Measurements from ENCODE around the gene HBE1. TPM values are rescaled to one million over a fixed set of nuclear protein-coding genes. Genes with fewer than 3 reads are reported as not detected.

Gene HBE1
- total and polyA plus RNA-seq, 2 of the 8 experiments (the other 6 are each of a cell fraction or from before 2014, with no cell fraction given): 0.39 TPM; not detected in 1

DNA sequence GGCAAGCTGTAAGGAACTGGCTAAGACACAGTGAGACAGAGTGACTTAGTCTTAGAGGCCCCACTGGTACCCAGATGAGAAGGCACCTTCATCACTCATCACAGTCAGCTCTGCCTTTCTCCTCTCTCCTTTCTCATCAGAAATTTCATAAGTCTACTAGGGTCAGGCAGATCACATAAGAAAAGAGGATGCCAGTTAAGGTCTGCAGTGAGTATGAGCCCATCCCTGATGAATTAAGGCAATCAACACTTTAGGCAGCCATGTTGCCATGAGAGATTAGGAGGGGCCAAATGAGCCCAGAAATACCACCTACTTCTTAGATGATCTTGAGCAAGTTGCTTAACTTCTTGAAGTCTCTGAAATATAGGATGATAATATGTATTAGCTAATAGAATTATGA is 11.9 kb upstream of the HBE1 start:
- Histone ChIP-seq H2AK5ac (ENCODE audit: low read depth, low read length) (no peak overlapping the region), H4K91ac (replicated peaks; ENCODE audit: insufficient read length, low read length) (no peak overlapping the region), H3K79me1 (ENCODE audit: low read depth, low read length) (0 out of 2 replicates have a peak, but pooled peaks cover 2% of the 10 kb centered on the region), H2BK15ac (ENCODE audit: low read length) (no peak overlapping the region), H3K79me2 (ENCODE audit: control insufficient read depth in 1 of 2, insufficient read depth in 2 of 2, low read length in 2 of 2) (no peaks in the 10 kb centered on the region), H3K4me1 (replicated peaks in 1 of 4; ENCODE audit: control insufficient read depth in 3 of 4, insufficient read depth in 4 of 4, low read length in 3 of 4) (no peaks in the 10 kb centered on the region; a peak in 1 of 7 replicates), H3K36me3 (ENCODE audit: control insufficient read depth in 2 of 4, insufficient read depth in 4 of 4, low read length in 3 of 4) (no peaks in the 10 kb centered on the region), H3K27me3 (replicated peaks in 1 of 4; ENCODE audit: control insufficient read depth in 3 of 4, extremely low read depth in 1 of 4, insufficient read depth in 3 of 4, low read length in 3 of 4) (no peaks in the 10 kb centered on the region), H2BK120ac (replicated peaks; ENCODE audit: low read depth, low read length) (no peak overlapping the region), H3K23me2 (ENCODE audit: low read depth, low read length) (no peaks in the 10 kb centered on the region), H3K14ac (ENCODE audit: insufficient read length) (no peak overlapping the region), H2BK5ac (ENCODE audit: low read depth, low read length) (no peak overlapping the region), H2BK20ac (ENCODE audit: low read length) (no peak overlapping the region), H4K5ac (ENCODE audit: insufficient read length, low read depth, low read length) (no peak overlapping the region), H4K8ac (ENCODE audit: extremely low read depth, insufficient read depth, low read length) (no peak overlapping the region), H3K9me3 (ENCODE audit: insufficient read depth in 2 of 2, low read depth in 1 of 2, low read length in 1 of 2) (no peaks in the 10 kb centered on the region), H3K4ac (replicated peaks; ENCODE audit: insufficient read length, low read depth, low read length) (no peak overlapping the region), H3K23ac (ENCODE audit: insufficient read length) (no peak overlapping the region), H3K9ac (replicated peaks in 1 of 4; ENCODE audit: extremely low read depth in 1 of 4, low read depth in 3 of 4, low read length in 3 of 4) (no peak overlapping the region), H4K20me1 (replicated peaks in 1 of 2; ENCODE audit: control insufficient read depth in 1 of 2, insufficient read depth in 2 of 2, low read length in 2 of 2) (no peaks in the 10 kb centered on the region), H3K4me3 (ENCODE audit: extremely low read depth in 1 of 4, insufficient read depth in 2 of 4, low read depth in 3 of 4, low read length in 4 of 4) (no peak overlapping the region), H3K27ac (ENCODE audit: low read depth, low read length) (no peak overlapping the region), H3K4me2 (ENCODE audit: insufficient read depth in 1 of 2, low read depth in 2 of 2, low read length in 2 of 2) (no peak overlapping the region), H3K56ac (replicated peaks; ENCODE audit: insufficient read length, low read depth, low read length) (no peak overlapping the region), H3K18ac (ENCODE audit: extremely low read depth, low read length) (no peak overlapping the region), H2AFZ (ENCODE audit: low read length) (no peak overlapping the region), H2BK12ac (ENCODE audit: low read depth, low read length) (no peak overlapping the region)
- ChIA-PET POLR2A (ENCODE audit: partially characterized antibody) (no interaction called here), CTCF (ENCODE audit: partially characterized antibody) (interaction anchor here (0.8 to 8.6 kb wide), 3 partner anchors 9 to 76 kb away, joined by 3 to 48 read pairs (median 3); no protein-coding TSS in a partner anchor)
- DNase-seq (ENCODE audit: low read depth in 1 of 2, low spot score in 2 of 2): no peak
- no peak for FAIRE-seq
- TF ChIP-seq BCL11A (IDR thresholded peaks at IDR 0.05; ENCODE audit: low read depth in 2 of 2, low read length in 2 of 2) (no peak), SP2 (IDR thresholded peaks at IDR 0.05; ENCODE audit: low read length) (no peak), RAD21 (IDR thresholded peaks at IDR 0.05 in 1 of 2, conservative IDR thresholded peaks at IDR 0.05 in 1 of 2; ENCODE audit: low read depth in 2 of 2, low read length in 2 of 2) (no peak), SP1 (IDR thresholded peaks at IDR 0.05; ENCODE audit: low read depth, low read length) (no peak), TBP (IDR thresholded peaks at IDR 0.05; ENCODE audit: low read depth, low read length) (no peak), BACH1 (IDR thresholded peaks at IDR 0.05; ENCODE audit: low read length) (no peak), POLR2A (IDR thresholded peaks at IDR 0.05; ENCODE audit: control extremely low read depth in 1 of 2, low read depth in 2 of 2, low read length in 2 of 2) (no peak), RFX5 (IDR thresholded peaks at IDR 0.05; ENCODE audit: borderline replicate concordance, low read depth, low read length) (no peak), CTBP2 (IDR thresholded peaks at IDR 0.05; ENCODE audit: borderline replicate concordance, insufficient read depth, insufficient read length, low read length) (no peak), TAF1 (IDR thresholded peaks at IDR 0.05; ENCODE audit: low read depth, low read length) (no peak), SAP30 (IDR thresholded peaks at IDR 0.05; ENCODE audit: insufficient read depth, insufficient replicate concordance, low read length) (no peak), CEBPB (IDR thresholded peaks at IDR 0.05; ENCODE audit: low read depth, low read length) (no peak)
- TF ChIP-seq, protein P1, sequence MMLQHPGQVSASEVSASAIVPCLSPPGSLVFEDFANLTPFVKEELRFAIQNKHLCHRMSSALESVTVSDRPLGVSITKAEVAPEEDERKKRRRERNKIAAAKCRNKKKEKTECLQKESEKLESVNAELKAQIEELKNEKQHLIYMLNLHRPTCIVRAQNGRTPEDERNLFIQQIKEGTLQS (IDR thresholded peaks at IDR 0.05; ENCODE audit: insufficient read depth, low read depth, low read length): no peak
- TF ChIP-seq, protein P2, sequence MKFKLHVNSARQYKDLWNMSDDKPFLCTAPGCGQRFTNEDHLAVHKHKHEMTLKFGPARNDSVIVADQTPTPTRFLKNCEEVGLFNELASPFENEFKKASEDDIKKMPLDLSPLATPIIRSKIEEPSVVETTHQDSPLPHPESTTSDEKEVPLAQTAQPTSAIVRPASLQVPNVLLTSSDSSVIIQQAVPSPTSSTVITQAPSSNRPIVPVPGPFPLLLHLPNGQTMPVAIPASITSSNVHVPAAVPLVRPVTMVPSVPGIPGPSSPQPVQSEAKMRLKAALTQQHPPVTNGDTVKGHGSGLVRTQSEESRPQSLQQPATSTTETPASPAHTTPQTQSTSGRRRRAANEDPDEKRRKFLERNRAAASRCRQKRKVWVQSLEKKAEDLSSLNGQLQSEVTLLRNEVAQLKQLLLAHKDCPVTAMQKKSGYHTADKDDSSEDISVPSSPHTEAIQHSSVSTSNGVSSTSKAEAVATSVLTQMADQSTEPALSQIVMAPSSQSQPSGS (IDR thresholded peaks at IDR 0.05; ENCODE audit: low read length): no peak

All from H1 (cell line).